H1 (cell line): Measurements from ENCODE around the gene CHST2. TPM values are rescaled to one million over a fixed set of nuclear protein-coding genes. Genes with fewer than 3 reads are reported as not detected.

Experiments
- CTCF ChIA-PET: fragments of 300-600 bp; sonication (Branson Sonifier 250); formaldehyde crosslinking; loops from one replicate; lab custom pipeline; 2021; ENCODE audit not compliant: partially characterized antibody; lab: Charles Lee
- POLR2A ChIA-PET: fragments of 300-600 bp; sonication (Branson Sonifier 250); formaldehyde crosslinking; loops from one replicate; lab custom pipeline; 2021; ENCODE audit warnings: inconsistent platforms; ENCODE audit not compliant: partially characterized antibody; lab: Charles Lee
- DNase-seq, 2 experiments: peaks; one replicate each; pipeline versions ENCODE4 v3.0.0 to v3.0.0-alpha.2; 2010 to 2022; ENCODE audit warnings: low spot score in 2 of 2, low read depth in 1 of 2, mixed read lengths in 1 of 2
- FAIRE-seq: peaks from 2 replicates; lab custom pipeline; 2011; peaks lifted over from hg19 to GRCh38; lab: Jason Lieb, UNC
- H2AFZ ChIP-seq: 2 replicates; pipeline ENCODE4 v1.8.1; 2012; ENCODE audit warnings: low read length, inconsistent platforms
- H2AK5ac ChIP-seq: 2 replicates; pipeline ENCODE4 v1.6.1; 2013; ENCODE audit warnings: low read depth, low read length
- H2BK120ac ChIP-seq: replicated peaks from 2 replicates; pipeline ENCODE3; 2013; ENCODE audit warnings: low read depth, low read length, inconsistent platforms
- H2BK12ac ChIP-seq: 2 replicates; pipeline ENCODE4 v1.6.1; 2013; ENCODE audit warnings: low read depth, low read length
- H2BK15ac ChIP-seq: 2 replicates; pipeline ENCODE4 v1.6.1; 2013; ENCODE audit warnings: low read length
- H2BK20ac ChIP-seq: 2 replicates; pipeline ENCODE4 v1.6.1; 2013; ENCODE audit warnings: low read length
- H2BK5ac ChIP-seq: 2 replicates; pipeline ENCODE4 v1.6.1; 2013; ENCODE audit warnings: low read depth, low read length
- H3K14ac ChIP-seq: 2 replicates; pipeline ENCODE4 v1.6.1; 2013; ENCODE audit warnings: inconsistent platforms; ENCODE audit not compliant: insufficient read length
- H3K18ac ChIP-seq: 2 replicates; pipeline ENCODE4 v1.6.1; 2013; ENCODE audit warnings: low read length; ENCODE audit errors: extremely low read depth
- H3K23ac ChIP-seq: 2 replicates; pipeline ENCODE4 v1.6.1; 2013; ENCODE audit warnings: inconsistent platforms; ENCODE audit not compliant: insufficient read length
- H3K23me2 ChIP-seq: 2 replicates; pipeline ENCODE4 v1.6.1; 2013; ENCODE audit warnings: low read depth, low read length
- H3K27ac ChIP-seq: 2 replicates; pipeline ENCODE4 v1.6.1; 2011; ENCODE audit warnings: low read depth, low read length, inconsistent platforms
- H3K27me3 ChIP-seq, 4 experiments: replicated peaks in 1 of 4; 1 replicate in 1 of 4; 2 replicates in 3 of 4; pipeline versions ENCODE4 v1.6.1 to v1.8.1; 2011 to 2013; ENCODE audit warnings: low read length in 3 of 4, mild to moderate bottlenecking in 3 of 4, inconsistent platforms in 2 of 4, mixed read lengths in 2 of 4, moderate library complexity in 1 of 4; ENCODE audit not compliant: control insufficient read depth in 3 of 4, insufficient read depth in 3 of 4; ENCODE audit errors: extremely low read depth in 1 of 4
- H3K36me3 ChIP-seq, 4 experiments: 2 replicates each; pipeline versions ENCODE4 v1.6.1 to v1.8.1; 2011 to 2013; ENCODE audit warnings: mild to moderate bottlenecking in 4 of 4, low read length in 3 of 4, moderate library complexity in 2 of 4, control low read depth in 1 of 4, inconsistent platforms in 1 of 4; ENCODE audit not compliant: insufficient read depth in 4 of 4, control insufficient read depth in 2 of 4
- H3K4ac ChIP-seq: replicated peaks from 2 replicates; pipeline ENCODE3; 2013; ENCODE audit warnings: low read length, low read depth, mixed read lengths, inconsistent platforms; ENCODE audit not compliant: insufficient read length
- H3K4me1 ChIP-seq, 4 experiments: replicated peaks in 1 of 4; 1 replicate in 1 of 4; 2 replicates in 3 of 4; pipeline versions ENCODE4 v1.6.1 to v1.8.1; 2011 to 2013; ENCODE audit warnings: low read length in 3 of 4, inconsistent platforms in 2 of 4, mixed read lengths in 1 of 4; ENCODE audit not compliant: insufficient read depth in 4 of 4, control insufficient read depth in 3 of 4
- H3K4me2 ChIP-seq, 2 experiments: 2 replicates each; pipeline versions ENCODE4 v1.6.1 to v1.8.1; 2011 to 2013; ENCODE audit warnings: low read depth in 2 of 2, low read length in 2 of 2, control low read depth in 1 of 2, inconsistent platforms in 1 of 2, mild to moderate bottlenecking in 1 of 2; ENCODE audit not compliant: insufficient read depth in 1 of 2
- H3K4me3 ChIP-seq, 4 experiments: fragments of 200-600, 300-600 bp in 1 of 4; sonication (generic), shearing (Covaris generic), sonication (Bioruptor Twin) in 1 of 4; 2 replicates each; pipeline versions ENCODE4 v1.5.1 to v1.8.1; 2011 to 2016; ENCODE audit warnings: low read length in 4 of 4, low read depth in 3 of 4, control low read depth in 2 of 4, inconsistent platforms in 2 of 4, mild to moderate bottlenecking in 2 of 4, mixed read lengths in 1 of 4, moderate library complexity in 1 of 4; ENCODE audit not compliant: insufficient read depth in 2 of 4; ENCODE audit errors: extremely low read depth in 1 of 4
- H3K56ac ChIP-seq: replicated peaks from 2 replicates; pipeline ENCODE3; 2013; ENCODE audit warnings: low read depth, mild to moderate bottlenecking, mixed read lengths, low read length, inconsistent platforms; ENCODE audit not compliant: insufficient read length
- H3K79me1 ChIP-seq: 2 replicates; pipeline ENCODE4 v1.6.1; 2013; ENCODE audit warnings: low read depth, low read length, control low read depth
- H3K79me2 ChIP-seq, 2 experiments: 2 replicates each; pipeline versions ENCODE4 v1.6.1 to v1.8.1; 2012 to 2013; ENCODE audit warnings: low read length in 2 of 2, mild to moderate bottlenecking in 2 of 2, inconsistent platforms in 1 of 2; ENCODE audit not compliant: insufficient read depth in 2 of 2, control insufficient read depth in 1 of 2
- H3K9ac ChIP-seq, 4 experiments: replicated peaks in 1 of 4; 1 replicate in 1 of 4; 2 replicates in 3 of 4; pipeline versions ENCODE4 v1.6.1 to v1.8.1; 2011 to 2013; ENCODE audit warnings: low read depth in 3 of 4, low read length in 3 of 4, control low read depth in 2 of 4, mild to moderate bottlenecking in 2 of 4, moderate library complexity in 2 of 4, inconsistent platforms in 1 of 4; ENCODE audit errors: extremely low read depth in 1 of 4
- H3K9me3 ChIP-seq, 2 experiments: 2 replicates each; pipeline versions ENCODE4 v1.6.1 to v1.8.1; 2012 to 2013; ENCODE audit warnings: mild to moderate bottlenecking in 2 of 2, moderate library complexity in 2 of 2, control low read depth in 1 of 2, inconsistent platforms in 1 of 2, low read depth in 1 of 2, low read length in 1 of 2, mixed read lengths in 1 of 2; ENCODE audit not compliant: insufficient read depth in 2 of 2
- H4K20me1 ChIP-seq, 2 experiments: replicated peaks in 1 of 2; 2 replicates each; pipeline versions ENCODE3 to v1.8.1; 2011 to 2013; ENCODE audit warnings: inconsistent platforms in 2 of 2, low read length in 2 of 2, mild to moderate bottlenecking in 1 of 2; ENCODE audit not compliant: insufficient read depth in 2 of 2, control insufficient read depth in 1 of 2
- H4K5ac ChIP-seq: 2 replicates; pipeline ENCODE4 v1.6.1; 2013; ENCODE audit warnings: low read length, low read depth, mixed read lengths, inconsistent platforms; ENCODE audit not compliant: insufficient read length
- H4K8ac ChIP-seq: 2 replicates; pipeline ENCODE4 v1.8.0; 2013; ENCODE audit warnings: mild to moderate bottlenecking, moderate library complexity, low read length, inconsistent platforms; ENCODE audit not compliant: insufficient read depth; ENCODE audit errors: extremely low read depth
- H4K91ac ChIP-seq: replicated peaks from 2 replicates; pipeline ENCODE3; 2013; ENCODE audit warnings: low read length, mixed read lengths, inconsistent platforms; ENCODE audit not compliant: insufficient read length
- BACH1 ChIP-seq: IDR thresholded peaks from 2 replicates; pipeline ENCODE4 v1.6.1; 2012; ENCODE audit warnings: low read length, improper control_type of control experiment
- CHD1 ChIP-seq: IDR thresholded peaks from 2 replicates; pipeline ENCODE4 v1.6.1; 2012; ENCODE audit warnings: low read depth, low read length, improper control_type of control experiment
- EZH2 ChIP-seq: fragments of 200-600 bp; sonication (generic); IDR thresholded peaks from 2 replicates; pipeline ENCODE4 v1.7.1; 2012; ENCODE audit warnings: low read depth, mild to moderate bottlenecking, moderate library complexity, low read length, inconsistent platforms; ENCODE audit not compliant: severe bottlenecking
- GABPA ChIP-seq: IDR thresholded peaks from 2 replicates; pipeline ENCODE4 v1.6.1; 2011; ENCODE audit warnings: mild to moderate bottlenecking, low read length, moderate library complexity, borderline replicate concordance; ENCODE audit not compliant: insufficient read depth
- GTF2F1 ChIP-seq: IDR thresholded peaks from 2 replicates; pipeline ENCODE4 v1.6.1; 2012; ENCODE audit warnings: low read depth, low read length, improper control_type of control experiment, borderline replicate concordance
- JUN ChIP-seq: IDR thresholded peaks from 2 replicates; pipeline ENCODE4 v1.6.1; 2011; ENCODE audit warnings: low read depth, mild to moderate bottlenecking, improper control_type of control experiment, low read length
- RAD21 ChIP-seq, 2 experiments: IDR thresholded peaks in 1 of 2; conservative IDR thresholded peaks in 1 of 2; 2 replicates each; pipeline ENCODE4 v1.6.1; 2011; ENCODE audit warnings: low read depth in 2 of 2, low read length in 2 of 2, improper control_type of control experiment in 1 of 2, inconsistent platforms in 1 of 2, mild to moderate bottlenecking in 1 of 2, moderate library complexity in 1 of 2
- TAF1 ChIP-seq: IDR thresholded peaks from 2 replicates; pipeline ENCODE4 v1.6.1; 2011; ENCODE audit warnings: mild to moderate bottlenecking, low read depth, low read length
- TAF7 ChIP-seq: optimal IDR thresholded peaks from 2 replicates; pipeline ENCODE3; 2011; ENCODE audit warnings: low read depth, mild to moderate bottlenecking, inconsistent platforms, low read length, moderate library complexity, borderline replicate concordance
- TBP ChIP-seq: IDR thresholded peaks from 2 replicates; pipeline ENCODE4 v1.6.1; 2011; ENCODE audit warnings: low read depth, low read length, improper control_type of control experiment
- YY1 ChIP-seq: IDR thresholded peaks from 2 replicates; pipeline ENCODE4 v1.6.1; 2011; ENCODE audit warnings: low read depth, mild to moderate bottlenecking, low read length
- WGBS, 2 experiments: shearing (Covaris generic) in 1 of 2; methylation state at CpG; one replicate each; pipeline versions ENCODE4 v1.1.6 to v1.1.7; 2013 to 2015; ENCODE audit warnings: low lambda C conversion rate in 2 of 2, mixed read lengths in 2 of 2, inconsistent platforms in 1 of 2, low coverage in 1 of 2, missing lambda C conversion rate in 1 of 2; ENCODE audit not compliant: insufficient replicate concordance in 2 of 2, insufficient coverage in 1 of 2, insufficient read length in 1 of 2; ENCODE audit errors: extremely low coverage in 1 of 2, missing lambda C conversion rate in 1 of 2; 5-methylcytosine and 5-hydroxymethylcytosine counted together
- polyA plus RNA-seq, 7 experiments: library from polyadenylated mRNA; depleted of rRNA in 3 of 7; stranded (reverse) in 5 of 7; unstranded in 2 of 7; fragments of >200 nt in 5 of 7; fragments of 200-250 nt in 2 of 7; gene quantifications; 1 replicate in 5 of 7; 2 replicates in 1 of 7; 4 replicates in 1 of 7; pipeline versions ENCODE4 v1.2.1 to v1.2.3, GENCODE V29; 2011 to 2013; ENCODE audit warnings: missing spikeins in 2 of 7, mixed read lengths in 2 of 7
- total RNA-seq: library from RNA; stranded (reverse); fragmentation: NEBNext Ultra II Directional; extraction: Animal tissue kit (Norgen Biotek cat#: 25700); gene quantifications from 2 replicates; pipeline ENCODE4 v1.2.1, GENCODE V29; 2021
- TF ChIP-seq, protein P1 (sequence below), 3 experiments: IDR thresholded peaks; 1 replicate in 2 of 3; 2 replicates in 1 of 3; pipeline versions ENCODE4 v1.5.1 to v1.6.1; 2011; ENCODE audit warnings: low read length in 3 of 3, mild to moderate bottlenecking in 3 of 3, inconsistent platforms in 2 of 3, low read depth in 1 of 3, moderate library complexity in 1 of 3; ENCODE audit not compliant: insufficient read depth in 1 of 3; ENCODE audit errors: control extremely low read depth in 1 of 3

Gene CHST2
- total and polyA plus RNA-seq, 2 of the 8 experiments (the other 6 are each of a cell fraction or from before 2014, with no cell fraction given): 3.2 to 15.1 TPM

DNA sequence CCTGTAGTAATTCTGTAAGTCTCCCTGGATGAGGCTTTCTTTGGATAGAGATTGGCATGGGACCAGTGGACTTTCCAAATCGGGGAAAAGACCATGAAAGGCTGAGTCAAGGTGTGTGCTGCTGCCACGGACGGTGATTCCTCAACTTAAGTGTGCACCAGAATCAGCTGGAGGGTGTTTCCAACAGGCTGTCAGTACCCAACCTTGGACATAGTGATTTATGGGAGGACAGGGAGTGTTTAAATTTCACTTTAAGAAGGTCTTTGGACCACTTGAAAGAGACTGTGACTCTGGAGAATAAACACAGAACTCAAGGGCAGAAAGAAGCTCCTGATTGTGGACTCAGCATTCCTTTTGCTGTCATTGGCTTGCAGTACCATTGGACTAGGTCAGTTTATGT is 20.4 kb upstream of the CHST2 start:
- H4K91ac ChIP-seq: no peak overlapping the region
- H4K5ac ChIP-seq: no peak overlapping the region
- H3K4me1 ChIP-seq: no peaks in the 10 kb centered on the region
- CTCF ChIA-PET: interaction anchor here (1.0 to 1.1 kb wide), 2 partner anchors 9 to 271 kb away, joined by 3 read pairs; no protein-coding TSS in a partner anchor
- H3K27ac ChIP-seq: no peak overlapping the region
- H3K79me1 ChIP-seq: no peaks in the 10 kb centered on the region
- no peak overlapping the region for H2AK5ac ChIP-seq
- no peaks in the 10 kb centered on the region for H4K20me1 ChIP-seq
- no peaks in the 10 kb centered on the region for H3K36me3 ChIP-seq
- no peaks in the 10 kb centered on the region for H3K23me2 ChIP-seq
- no peak overlapping the region for H2BK15ac ChIP-seq
- H2BK12ac ChIP-seq: no peak overlapping the region
- no peak overlapping the region for H3K4me2 ChIP-seq
- DNase-seq (no peak), FAIRE-seq (no peak)
- no peak overlapping the region for H3K14ac ChIP-seq
- H2AFZ ChIP-seq: no peak overlapping the region
- no peak overlapping the region for H3K9ac ChIP-seq
- no peak overlapping the region for H4K8ac ChIP-seq
- H3K27me3 ChIP-seq: no peaks in the 10 kb centered on the region
- no peak overlapping the region for H3K18ac ChIP-seq
- no peak overlapping the region for H2BK5ac ChIP-seq
- no peak overlapping the region for H3K56ac ChIP-seq
- H2BK20ac ChIP-seq: no peak overlapping the region
- POLR2A ChIA-PET: no interaction called here
- no peak overlapping the region for H2BK120ac ChIP-seq
- H3K4me3 ChIP-seq: no peak overlapping the region
- peaks cover 0 to 7% of the 10 kb centered on the region in 2 experiments; a peak in 3 of 4 replicates for H3K9me3 ChIP-seq
- no peak overlapping the region for H3K23ac ChIP-seq
- 92% methylated on average over 3 of the region's 3 CpGs; no CpG with 5 or more reads in 1 of the 2 experiments for WGBS, 2 experiments
- no peaks in the 10 kb centered on the region for H3K79me2 ChIP-seq
- H3K4ac ChIP-seq: no peak overlapping the region
- TF ChIP-seq YY1 (no peak), RAD21 (IDR thresholded peaks at IDR 0.05 in 1 of 2, conservative IDR thresholded peaks at IDR 0.05 in 1 of 2; ENCODE audit: low read depth in 2 of 2, low read length in 2 of 2) (no peak), TAF1 (no peak), BACH1 (no peak), JUN (no peak), EZH2 (no peak), CHD1 (no peak), GABPA (no peak), TBP (no peak), TAF7 (no peak), GTF2F1 (no peak)
- TF ChIP-seq, protein P1, sequence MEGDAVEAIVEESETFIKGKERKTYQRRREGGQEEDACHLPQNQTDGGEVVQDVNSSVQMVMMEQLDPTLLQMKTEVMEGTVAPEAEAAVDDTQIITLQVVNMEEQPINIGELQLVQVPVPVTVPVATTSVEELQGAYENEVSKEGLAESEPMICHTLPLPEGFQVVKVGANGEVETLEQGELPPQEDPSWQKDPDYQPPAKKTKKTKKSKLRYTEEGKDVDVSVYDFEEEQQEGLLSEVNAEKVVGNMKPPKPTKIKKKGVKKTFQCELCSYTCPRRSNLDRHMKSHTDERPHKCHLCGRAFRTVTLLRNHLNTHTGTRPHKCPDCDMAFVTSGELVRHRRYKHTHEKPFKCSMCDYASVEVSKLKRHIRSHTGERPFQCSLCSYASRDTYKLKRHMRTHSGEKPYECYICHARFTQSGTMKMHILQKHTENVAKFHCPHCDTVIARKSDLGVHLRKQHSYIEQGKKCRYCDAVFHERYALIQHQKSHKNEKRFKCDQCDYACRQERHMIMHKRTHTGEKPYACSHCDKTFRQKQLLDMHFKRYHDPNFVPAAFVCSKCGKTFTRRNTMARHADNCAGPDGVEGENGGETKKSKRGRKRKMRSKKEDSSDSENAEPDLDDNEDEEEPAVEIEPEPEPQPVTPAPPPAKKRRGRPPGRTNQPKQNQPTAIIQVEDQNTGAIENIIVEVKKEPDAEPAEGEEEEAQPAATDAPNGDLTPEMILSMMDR (IDR thresholded peaks at IDR 0.05; ENCODE audit: control extremely low read depth in 1 of 3, insufficient read depth in 1 of 3, low read depth in 1 of 3, low read length in 3 of 3): no peak
